Trophoblast cell (in vitro differentiated cells and primary cell): Measurements from ENCODE around the gene SEMA4A.

ENCODE experiments used
- DNase-seq, 2 donors: peaks; one replicate each; pipeline ENCODE4 v3.0.0-alpha.2; 2016
- H2AFZ ChIP-seq: 2 replicates; pipeline ENCODE4 v1.6.1; 2013; ENCODE audit warnings: low read length, moderate library complexity, mild to moderate bottlenecking; ENCODE audit not compliant: insufficient read depth, poor library complexity
- H2AK5ac ChIP-seq: 2 replicates; pipeline ENCODE4 v1.6.1; 2013; ENCODE audit warnings: mild to moderate bottlenecking, low read length
- H2BK120ac ChIP-seq: 2 replicates; pipeline ENCODE4 v1.6.1; 2013; ENCODE audit warnings: low read length, mild to moderate bottlenecking, moderate library complexity; ENCODE audit not compliant: insufficient read depth, poor library complexity
- H2BK12ac ChIP-seq: 2 replicates; pipeline ENCODE4 v1.6.1; 2013; ENCODE audit warnings: mild to moderate bottlenecking, low read length, moderate library complexity
- H2BK5ac ChIP-seq: 2 replicates; pipeline ENCODE4 v1.6.1; 2013; ENCODE audit warnings: low read length, low read depth, moderate library complexity, mild to moderate bottlenecking; ENCODE audit not compliant: poor library complexity
- H3K14ac ChIP-seq: 2 replicates; pipeline ENCODE4 v1.6.1; 2013; ENCODE audit warnings: mild to moderate bottlenecking, low read length
- H3K18ac ChIP-seq: 2 replicates; pipeline ENCODE4 v1.6.1; 2013; ENCODE audit warnings: mild to moderate bottlenecking, low read length
- H3K23ac ChIP-seq: 2 replicates; pipeline ENCODE4 v1.6.1; 2013; ENCODE audit warnings: low read length
- H3K27ac ChIP-seq: 2 replicates; pipeline ENCODE4 v1.5.1; 2013; ENCODE audit warnings: low read depth, mild to moderate bottlenecking, inconsistent platforms, low read length, moderate library complexity
- H3K27me3 ChIP-seq: 2 replicates; pipeline ENCODE4 v1.6.1; 2013; ENCODE audit warnings: inconsistent platforms, mild to moderate bottlenecking, low read length, moderate library complexity; ENCODE audit not compliant: insufficient read depth
- H3K36me3 ChIP-seq, 2 experiments: 1 replicate in 1 of 2; 2 replicates in 1 of 2; pipeline ENCODE4 v1.6.1; 2013; ENCODE audit warnings: low read length in 2 of 2, mild to moderate bottlenecking in 2 of 2, moderate library complexity in 1 of 2; ENCODE audit not compliant: insufficient read depth in 2 of 2, control insufficient read depth in 1 of 2
- H3K4ac ChIP-seq: 2 replicates; pipeline ENCODE4 v1.6.1; 2013; ENCODE audit warnings: low read depth, mild to moderate bottlenecking, low read length, moderate library complexity
- H3K4me1 ChIP-seq, 2 experiments: 1 replicate in 1 of 2; 2 replicates in 1 of 2; pipeline ENCODE4 v1.6.1; 2013; ENCODE audit warnings: low read length in 2 of 2, mild to moderate bottlenecking in 2 of 2, moderate library complexity in 1 of 2; ENCODE audit not compliant: insufficient read depth in 2 of 2, control insufficient read depth in 1 of 2
- H3K4me2 ChIP-seq: 2 replicates; pipeline ENCODE4 v1.6.1; 2013; ENCODE audit warnings: inconsistent platforms, mild to moderate bottlenecking, low read length, moderate library complexity
- H3K4me3 ChIP-seq: 2 replicates; pipeline ENCODE4 v1.5.1; 2013; ENCODE audit warnings: mild to moderate bottlenecking, low read depth, low read length, inconsistent platforms
- H3K79me1 ChIP-seq: one replicate; pipeline ENCODE4 v1.6.1; 2013; ENCODE audit warnings: low read length
- H3K79me2 ChIP-seq: 2 replicates; pipeline ENCODE4 v1.6.1; 2013; ENCODE audit warnings: low read length, mild to moderate bottlenecking; ENCODE audit not compliant: control insufficient read depth, insufficient read depth, poor library complexity
- H3K9ac ChIP-seq: 2 replicates; pipeline ENCODE4 v1.6.1; 2013; ENCODE audit warnings: mild to moderate bottlenecking, low read length
- H3K9me3 ChIP-seq: 2 replicates; pipeline ENCODE4 v1.6.1; 2013; ENCODE audit warnings: low read depth, mild to moderate bottlenecking, control low read depth, inconsistent platforms, low read length; ENCODE audit not compliant: insufficient read depth
- H4K12ac ChIP-seq: 2 replicates; pipeline ENCODE4 v1.6.1; 2013; ENCODE audit warnings: low read depth, mild to moderate bottlenecking, low read length, moderate library complexity
- H4K8ac ChIP-seq: 2 replicates; pipeline ENCODE4 v1.6.1; 2013; ENCODE audit warnings: low read depth, mild to moderate bottlenecking, low read length, moderate library complexity
- H4K91ac ChIP-seq: one replicate; pipeline ENCODE4 v1.6.1; 2013; ENCODE audit warnings: low read depth, mild to moderate bottlenecking, low read length, moderate library complexity
- WGBS: extraction: QIAGEN DNeasy Blood & Tissue Kit; methylation state at CpG from one replicate; pipeline ENCODE4 v1.1.7; 2013; ENCODE audit warnings: missing lambda C conversion rate; ENCODE audit not compliant: insufficient read length, insufficient coverage; ENCODE audit errors: extremely low coverage; 5-methylcytosine and 5-hydroxymethylcytosine counted together

The SEMA4A gene

DNA sequence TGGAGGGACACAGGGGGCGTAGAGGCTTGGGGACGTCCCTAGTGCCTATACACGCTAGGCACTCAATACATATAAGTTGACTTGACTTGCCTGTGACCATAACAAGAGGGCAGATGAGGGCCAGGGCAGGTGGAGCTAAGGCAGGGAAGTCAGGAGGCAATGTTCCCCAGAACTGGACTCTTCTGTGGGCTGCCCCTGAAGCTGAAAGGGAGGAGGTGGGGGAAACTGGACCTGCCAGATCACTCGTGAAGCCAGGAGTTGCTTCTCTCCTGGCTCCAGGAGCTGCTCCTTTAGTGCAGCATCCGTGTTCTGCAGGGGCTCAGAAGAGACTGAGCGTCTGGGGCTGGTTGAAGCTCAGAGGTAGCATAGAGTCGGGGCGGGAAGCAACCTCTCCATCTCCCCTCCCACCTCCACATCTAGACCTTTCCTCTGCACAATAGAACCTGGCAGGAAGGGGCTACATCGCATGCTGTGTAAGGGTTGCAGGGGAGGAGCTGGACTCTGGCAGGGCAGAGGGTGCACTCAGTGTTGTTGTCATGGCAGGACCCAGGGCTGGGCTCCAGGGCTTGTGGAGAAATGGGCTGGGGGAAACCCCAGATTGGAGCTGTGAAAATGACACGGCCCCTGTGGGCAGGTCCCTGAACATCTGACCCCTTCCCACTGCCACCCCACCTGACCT is 2.9 kb upstream of the SEMA4A start:
- no peak overlapping the region for H2AFZ ChIP-seq
- no peaks in the 10 kb centered on the region for H3K79me2 ChIP-seq
- H3K27ac ChIP-seq = no peak overlapping the region
- no peak for DNase-seq
- H3K79me1 ChIP-seq = peaks cover 5% of the 10 kb centered on the region
- WGBS = no CpG with 5 or more reads among the region's 10 CpGs
- H2BK12ac ChIP-seq = no peak overlapping the region
- no peak overlapping the region for H3K23ac ChIP-seq
- H4K91ac ChIP-seq = no peak overlapping the region
- H3K36me3 ChIP-seq = no peaks in the 10 kb centered on the region
- no peak overlapping the region for H3K9ac ChIP-seq
- no peak overlapping the region for H3K18ac ChIP-seq
- no peak overlapping the region for H2BK5ac ChIP-seq
- peaks cover 7 to 17% of the 10 kb centered on the region in 2 experiments for H3K4me1 ChIP-seq
- H4K12ac ChIP-seq = no peak overlapping the region
- no peak overlapping the region for H3K4me3 ChIP-seq
- H2BK120ac ChIP-seq = no peak overlapping the region
- no peaks in the 10 kb centered on the region for H3K9me3 ChIP-seq
- H3K4me2 ChIP-seq = no peak overlapping the region
- H3K27me3 ChIP-seq = no peaks in the 10 kb centered on the region
- no peak overlapping the region for H4K8ac ChIP-seq
- no peak overlapping the region for H3K14ac ChIP-seq
- H3K4ac ChIP-seq = no peak overlapping the region
- no peak overlapping the region for H2AK5ac ChIP-seq

DNA sequence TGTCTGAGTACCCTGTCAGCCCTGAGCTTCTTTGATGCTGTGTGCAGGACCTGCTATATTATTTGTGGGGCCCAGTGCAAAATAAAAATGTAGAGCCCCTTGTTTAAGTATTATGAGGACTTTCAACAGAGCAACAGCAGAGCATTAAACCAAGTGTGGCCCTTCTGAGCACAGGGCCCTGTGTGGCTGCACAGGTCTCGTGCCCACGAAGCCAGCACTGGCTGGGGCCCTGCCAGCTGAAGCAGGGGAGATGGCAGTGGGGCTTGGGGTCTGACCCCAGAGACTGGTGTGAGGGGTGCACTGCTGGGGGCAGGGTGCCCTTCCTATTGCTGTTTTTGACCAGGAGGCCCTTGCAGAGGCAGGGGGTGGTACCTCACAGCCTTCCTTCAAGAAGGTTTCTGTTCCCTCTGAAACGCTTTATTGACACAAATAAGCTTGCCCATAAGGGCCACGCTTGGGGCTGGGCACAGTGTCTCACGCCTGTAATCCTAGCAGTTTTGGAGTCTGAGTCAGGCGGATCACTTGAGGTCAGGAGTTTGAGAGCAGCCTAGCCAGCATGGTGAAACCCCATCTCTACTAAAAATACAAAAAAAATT is 2.2 kb upstream of the SEMA4A start:
- no peak overlapping the region for H3K4me3 ChIP-seq
- H3K79me2 ChIP-seq = no peaks in the 10 kb centered on the region
- peak; percentile 67 to 74 for DNase-seq
- H3K36me3 ChIP-seq = no peaks in the 10 kb centered on the region
- no peaks in the 10 kb centered on the region for H3K27me3 ChIP-seq
- no peak overlapping the region for H3K23ac ChIP-seq
- H3K9me3 ChIP-seq = no peaks in the 10 kb centered on the region
- no peak overlapping the region for H2BK120ac ChIP-seq
- no peak overlapping the region for H4K91ac ChIP-seq
- H3K18ac ChIP-seq = no peak overlapping the region
- H3K27ac ChIP-seq = no peak overlapping the region
- no peak overlapping the region for H2BK12ac ChIP-seq
- no peak overlapping the region for H3K9ac ChIP-seq
- no peak overlapping the region for H4K12ac ChIP-seq
- no peak overlapping the region for H3K14ac ChIP-seq
- no peak overlapping the region for H2AFZ ChIP-seq
- H3K4me1 ChIP-seq = peaks cover 7 to 17% of the 10 kb centered on the region in 2 experiments
- no peak overlapping the region for H3K4ac ChIP-seq
- H2BK5ac ChIP-seq = no peak overlapping the region
- no peak overlapping the region for H4K8ac ChIP-seq
- WGBS = no CpG with 5 or more reads among the region's 6 CpGs
- no peak overlapping the region for H2AK5ac ChIP-seq
- H3K79me1 ChIP-seq = peaks cover 5% of the 10 kb centered on the region
- no peak overlapping the region for H3K4me2 ChIP-seq

- no peak for DNase-seq
- no peak overlapping the region for H3K4ac ChIP-seq
- H3K36me3 ChIP-seq = no peaks in the 10 kb centered on the region
- no peak overlapping the region for H2BK120ac ChIP-seq
- no peak overlapping the region for H3K9ac ChIP-seq
- no peak overlapping the region for H3K23ac ChIP-seq
- H3K27me3 ChIP-seq = no peaks in the 10 kb centered on the region
- H3K27ac ChIP-seq = no peak overlapping the region
- no peak overlapping the region for H4K91ac ChIP-seq
- no peak overlapping the region for H3K14ac ChIP-seq
- no peaks in the 10 kb centered on the region for H3K79me2 ChIP-seq
- H2BK12ac ChIP-seq = no peak overlapping the region
- H2BK5ac ChIP-seq = no peak overlapping the region
- no peak overlapping the region for H2AK5ac ChIP-seq
- H3K4me2 ChIP-seq = no peak overlapping the region
- H4K8ac ChIP-seq = no peak overlapping the region
- no peak overlapping the region for H3K4me3 ChIP-seq
- H4K12ac ChIP-seq = no peak overlapping the region
- peaks cover 7 to 11% of the 10 kb centered on the region in 2 experiments for H3K4me1 ChIP-seq
- no peak overlapping the region for H3K18ac ChIP-seq
- WGBS = no CpG with 5 or more reads among the region's 5 CpGs
- H2AFZ ChIP-seq = no peak overlapping the region
- no peaks in the 10 kb centered on the region for H3K9me3 ChIP-seq
- H3K79me1 ChIP-seq = peaks cover 3% of the 10 kb centered on the region
Measured at GRCh38 chr1:156152628-156153027, 757 bp upstream of the SEMA4A start.

DNA sequence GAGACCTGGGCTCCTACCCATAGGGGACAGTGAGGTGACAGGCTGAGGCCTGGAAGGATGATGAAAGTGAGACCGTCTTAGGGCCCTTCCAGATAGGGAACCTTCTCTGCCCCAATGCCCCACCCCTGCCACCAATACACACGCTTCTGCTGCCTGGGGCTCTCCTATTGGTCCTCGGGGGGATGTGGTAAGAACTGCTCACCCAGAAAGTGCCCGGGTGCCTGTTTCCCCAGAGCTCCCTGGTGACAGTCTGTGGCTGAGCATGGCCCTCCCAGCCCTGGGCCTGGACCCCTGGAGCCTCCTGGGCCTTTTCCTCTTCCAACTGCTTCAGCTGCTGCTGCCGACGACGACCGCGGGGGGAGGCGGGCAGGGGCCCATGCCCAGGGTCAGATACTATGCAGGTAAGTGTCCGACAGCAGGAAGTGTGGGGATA is 948 bp downstream of the SEMA4A start:
- H4K8ac ChIP-seq = no peak overlapping the region
- no peak overlapping the region for H3K18ac ChIP-seq
- H3K4ac ChIP-seq = no peak overlapping the region
- peaks cover 3% of the 10 kb centered on the region for H3K79me1 ChIP-seq
- no peak for DNase-seq
- H3K9ac ChIP-seq = no peak overlapping the region
- no peak overlapping the region for H2AK5ac ChIP-seq
- no peak overlapping the region for H2BK5ac ChIP-seq
- no peak overlapping the region for H2AFZ ChIP-seq
- no peak overlapping the region for H4K91ac ChIP-seq
- no peak overlapping the region for H3K4me3 ChIP-seq
- peaks cover 7 to 11% of the 10 kb centered on the region in 2 experiments for H3K4me1 ChIP-seq
- no peak overlapping the region for H4K12ac ChIP-seq
- WGBS = no CpG with 5 or more reads among the region's 11 CpGs
- no peak overlapping the region for H3K4me2 ChIP-seq
- no peak overlapping the region for H3K23ac ChIP-seq
- H2BK120ac ChIP-seq = no peak overlapping the region
- H3K79me2 ChIP-seq = no peaks in the 10 kb centered on the region
- no peaks in the 10 kb centered on the region for H3K9me3 ChIP-seq
- no peak overlapping the region for H2BK12ac ChIP-seq
- no peaks in the 10 kb centered on the region for H3K36me3 ChIP-seq
- no peak overlapping the region for H3K14ac ChIP-seq
- H3K27me3 ChIP-seq = no peaks in the 10 kb centered on the region
- no peak overlapping the region for H3K27ac ChIP-seq
